ENCODE measurements around the gene CEBPA.

The CEBPA gene

DNA sequence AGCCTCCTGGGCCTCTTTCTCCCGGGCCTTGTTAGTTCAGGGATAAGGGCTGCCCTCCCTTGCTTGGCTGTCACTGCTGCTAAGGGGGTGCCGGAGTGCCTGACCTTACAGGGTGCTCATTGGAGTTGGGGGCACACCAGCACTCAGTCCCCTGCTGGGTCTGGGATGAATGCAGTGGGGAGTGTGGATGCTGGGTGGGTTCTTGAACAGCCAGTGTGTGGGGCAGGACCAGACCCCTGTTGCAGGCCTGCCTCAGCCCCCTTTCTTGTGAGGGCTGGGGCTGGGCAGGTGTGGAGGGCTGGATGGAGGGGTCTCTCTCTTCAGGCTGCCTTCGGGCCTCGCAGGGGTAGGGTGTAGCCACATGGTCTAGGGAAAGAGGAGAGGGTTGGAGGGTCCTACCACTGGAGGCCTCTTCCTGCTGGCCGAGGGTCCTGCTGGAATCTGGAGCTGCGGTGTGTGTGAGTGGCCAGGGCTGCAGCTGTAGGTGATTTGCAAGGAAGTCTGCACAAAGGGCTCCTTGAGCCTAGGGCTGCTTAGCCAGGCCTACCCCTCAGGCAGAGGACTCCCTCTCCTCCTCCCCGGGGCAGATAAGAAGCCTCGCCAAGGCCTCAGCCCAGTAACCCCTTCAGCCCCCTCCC, 3.2 kb downstream of the CEBPA start:
- H3K27ac ChIP-seq: no peak overlapping the region
- TF ChIP-seq, protein P1, sequence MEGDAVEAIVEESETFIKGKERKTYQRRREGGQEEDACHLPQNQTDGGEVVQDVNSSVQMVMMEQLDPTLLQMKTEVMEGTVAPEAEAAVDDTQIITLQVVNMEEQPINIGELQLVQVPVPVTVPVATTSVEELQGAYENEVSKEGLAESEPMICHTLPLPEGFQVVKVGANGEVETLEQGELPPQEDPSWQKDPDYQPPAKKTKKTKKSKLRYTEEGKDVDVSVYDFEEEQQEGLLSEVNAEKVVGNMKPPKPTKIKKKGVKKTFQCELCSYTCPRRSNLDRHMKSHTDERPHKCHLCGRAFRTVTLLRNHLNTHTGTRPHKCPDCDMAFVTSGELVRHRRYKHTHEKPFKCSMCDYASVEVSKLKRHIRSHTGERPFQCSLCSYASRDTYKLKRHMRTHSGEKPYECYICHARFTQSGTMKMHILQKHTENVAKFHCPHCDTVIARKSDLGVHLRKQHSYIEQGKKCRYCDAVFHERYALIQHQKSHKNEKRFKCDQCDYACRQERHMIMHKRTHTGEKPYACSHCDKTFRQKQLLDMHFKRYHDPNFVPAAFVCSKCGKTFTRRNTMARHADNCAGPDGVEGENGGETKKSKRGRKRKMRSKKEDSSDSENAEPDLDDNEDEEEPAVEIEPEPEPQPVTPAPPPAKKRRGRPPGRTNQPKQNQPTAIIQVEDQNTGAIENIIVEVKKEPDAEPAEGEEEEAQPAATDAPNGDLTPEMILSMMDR (conservative IDR thresholded peaks at IDR 0.05): no peak
- no peak for TF ChIP-seq ZFX (IDR thresholded peaks at IDR 0.05)

DNA sequence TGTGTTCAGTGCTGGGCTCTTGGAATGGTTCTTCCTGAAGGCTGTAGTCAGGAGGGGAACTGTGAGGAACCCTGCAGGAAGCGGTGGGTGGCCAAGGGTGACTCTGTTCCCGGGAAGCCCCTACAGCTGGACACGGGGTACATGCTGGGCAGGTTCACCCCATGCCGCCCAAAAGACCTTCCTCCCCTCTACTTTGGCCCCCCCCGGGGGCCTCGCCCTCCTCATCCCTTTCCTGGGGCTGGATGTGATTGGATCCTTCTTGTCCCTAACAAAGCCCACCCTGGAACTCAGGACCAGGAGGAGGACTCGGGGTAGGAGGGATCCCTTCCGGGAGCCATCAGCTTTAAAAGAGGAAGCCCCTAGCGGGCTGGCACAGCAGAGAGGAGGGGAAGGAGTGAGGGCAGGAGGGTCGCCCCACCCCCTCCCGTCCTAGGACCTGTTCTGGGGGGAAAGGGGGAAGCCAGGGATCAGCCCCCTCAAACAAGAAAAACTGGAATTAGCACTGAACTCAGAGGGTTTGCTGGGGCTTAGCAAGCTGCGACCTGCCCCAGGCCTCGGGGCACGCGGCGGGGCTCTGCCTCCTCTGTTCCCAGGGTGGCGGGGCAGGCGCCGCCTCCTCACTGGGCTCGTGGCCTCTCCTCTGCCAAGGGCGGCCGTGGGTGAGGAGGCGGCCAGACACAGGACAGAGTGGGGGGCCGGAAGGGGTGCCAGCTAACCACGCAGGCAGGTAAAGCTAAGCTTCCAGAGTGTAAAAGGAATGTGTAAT, 4.0 kb downstream of the CEBPA start:
- no peak for TF ChIP-seq ZFX (IDR thresholded peaks at IDR 0.05)
- TF ChIP-seq, protein P1 (conservative IDR thresholded peaks at IDR 0.05): no peak
- H3K27ac ChIP-seq: no peak overlapping the region

DNA sequence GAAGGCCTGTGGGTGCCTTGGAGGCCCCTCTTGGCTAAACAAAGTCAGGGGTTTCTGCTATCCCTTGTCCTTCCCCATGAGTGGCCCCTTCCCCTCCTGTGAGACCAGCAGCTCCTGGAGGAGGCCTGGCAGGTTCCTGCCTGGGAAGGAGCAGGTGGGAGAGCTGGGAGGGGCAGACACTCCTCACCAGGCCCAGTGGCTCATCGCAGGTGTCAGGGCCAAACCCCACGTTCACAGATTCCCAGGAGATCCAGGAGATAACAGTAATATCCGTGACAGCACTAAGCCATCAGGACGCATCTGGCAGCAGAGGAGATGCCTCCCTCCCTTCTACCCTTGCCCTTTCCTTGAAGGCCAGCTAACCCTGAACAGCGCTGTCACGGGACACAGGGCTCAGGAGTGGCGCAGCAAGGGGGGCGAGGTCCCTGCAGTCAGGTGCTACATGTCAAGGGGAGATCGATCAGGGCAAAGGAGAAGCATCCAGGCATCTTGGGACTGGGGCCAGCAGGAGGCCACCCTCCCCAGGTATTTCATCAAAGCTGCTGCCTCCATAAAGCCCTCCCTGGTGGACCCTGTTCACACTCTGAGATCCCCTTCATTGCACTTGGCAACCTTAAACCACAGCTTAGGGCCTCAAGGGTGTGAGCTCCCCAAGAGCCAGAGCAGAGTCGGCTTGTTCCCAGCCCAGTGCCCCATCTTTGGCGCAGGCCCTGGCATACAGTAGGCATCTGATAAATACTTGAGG, 4.8 kb downstream of the CEBPA start:
- no peak overlapping the region for H3K27ac ChIP-seq
- TF ChIP-seq, protein P1 (conservative IDR thresholded peaks at IDR 0.05): no peak
- no peak for TF ChIP-seq ZFX (IDR thresholded peaks at IDR 0.05)

DNA sequence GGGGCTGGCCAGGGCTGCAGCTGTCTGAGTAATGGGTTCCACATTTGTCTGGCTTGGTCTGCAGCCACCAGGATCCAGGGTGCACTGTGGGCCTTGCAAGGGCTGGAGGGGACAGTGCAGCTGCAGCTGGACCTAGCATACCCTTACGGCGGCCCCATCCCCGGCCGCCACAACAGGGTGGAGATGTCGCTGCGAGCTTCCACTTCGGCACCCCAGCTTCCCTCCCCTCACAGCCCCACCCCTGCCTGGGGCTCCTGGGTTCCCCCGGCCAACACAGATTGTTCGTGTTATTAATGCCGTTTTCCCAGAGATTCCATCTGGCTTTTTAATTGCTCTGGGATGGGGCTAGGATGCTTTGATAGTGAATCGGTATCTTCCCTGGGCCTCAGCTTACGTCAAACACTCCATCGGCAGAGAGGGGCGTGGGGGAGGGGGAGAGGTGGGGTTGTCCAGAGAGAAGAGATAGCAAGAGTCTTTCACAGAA, 5.8 kb downstream of the CEBPA start:
- no peak overlapping the region for H3K27ac ChIP-seq
- TF ChIP-seq, protein P1 (conservative IDR thresholded peaks at IDR 0.05): no peak
- no peak for TF ChIP-seq ZFX (IDR thresholded peaks at IDR 0.05)

DNA sequence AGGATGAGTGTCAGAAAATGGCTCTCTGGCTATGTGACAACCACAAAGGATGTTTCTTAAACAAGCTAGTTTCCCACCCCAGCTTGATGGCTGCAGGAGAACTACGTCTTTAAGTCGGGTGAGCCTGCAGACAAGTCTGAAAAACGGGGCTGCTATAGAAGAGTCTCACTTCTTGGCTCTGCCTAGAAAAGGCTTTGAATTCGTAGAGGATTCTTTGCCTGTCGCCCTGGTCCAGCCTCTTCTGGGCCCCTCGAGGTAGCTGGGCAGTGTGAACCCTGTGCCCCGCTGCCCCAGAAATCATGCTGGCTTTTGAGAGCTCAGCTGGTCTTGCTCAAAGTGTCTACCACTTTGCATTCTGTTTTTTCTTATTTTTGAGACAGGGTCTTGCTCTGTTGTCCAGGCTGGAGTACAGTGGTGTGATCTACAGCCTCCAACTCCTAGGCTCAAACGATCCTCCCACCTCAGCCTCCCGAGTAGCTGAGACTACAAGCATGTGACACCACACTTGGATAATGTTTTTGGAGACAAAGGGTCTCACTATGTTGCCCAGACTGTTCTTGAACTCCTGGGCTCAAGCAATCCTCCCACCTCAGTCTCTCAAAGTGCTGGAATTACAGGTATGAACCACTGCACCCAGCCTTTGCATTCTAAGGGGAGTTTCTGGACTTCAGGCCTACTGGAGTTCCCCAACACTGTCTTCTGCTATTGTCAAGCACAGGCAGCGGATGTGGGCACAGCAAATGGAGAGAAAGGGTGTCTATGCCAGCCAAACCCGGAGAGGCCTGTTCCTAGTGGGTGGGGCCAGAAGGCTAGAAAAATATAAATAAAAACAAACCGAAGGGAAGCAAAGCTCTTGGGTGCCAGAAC, 6.5 kb downstream of the CEBPA start:
- H3K27ac ChIP-seq: no peak overlapping the region
- TF ChIP-seq, protein P1 (conservative IDR thresholded peaks at IDR 0.05): no peak
- no peak for TF ChIP-seq ZFX (IDR thresholded peaks at IDR 0.05)

DNA sequence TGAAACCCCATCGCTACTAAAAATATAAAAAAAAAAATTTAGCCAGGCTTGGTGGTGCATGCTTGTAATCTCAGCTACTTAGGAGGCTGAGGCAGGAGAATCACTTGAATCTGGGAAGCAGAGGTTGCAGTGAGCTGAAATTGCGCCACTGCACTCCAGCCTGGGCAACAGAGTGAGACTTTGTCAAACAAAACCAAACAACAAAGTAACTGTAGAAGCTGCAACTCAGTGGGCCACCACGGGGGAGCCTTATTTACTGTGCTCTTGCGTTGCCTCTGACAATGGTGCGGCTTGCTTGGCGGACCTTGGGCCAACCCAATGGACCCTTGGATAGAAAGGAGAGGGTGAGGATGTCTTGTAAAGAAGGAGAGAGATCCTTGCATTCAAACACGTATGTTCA, 7.3 kb downstream of the CEBPA start:
- peak overlapping the region; percentile 94 for H3K27ac ChIP-seq

DNA sequence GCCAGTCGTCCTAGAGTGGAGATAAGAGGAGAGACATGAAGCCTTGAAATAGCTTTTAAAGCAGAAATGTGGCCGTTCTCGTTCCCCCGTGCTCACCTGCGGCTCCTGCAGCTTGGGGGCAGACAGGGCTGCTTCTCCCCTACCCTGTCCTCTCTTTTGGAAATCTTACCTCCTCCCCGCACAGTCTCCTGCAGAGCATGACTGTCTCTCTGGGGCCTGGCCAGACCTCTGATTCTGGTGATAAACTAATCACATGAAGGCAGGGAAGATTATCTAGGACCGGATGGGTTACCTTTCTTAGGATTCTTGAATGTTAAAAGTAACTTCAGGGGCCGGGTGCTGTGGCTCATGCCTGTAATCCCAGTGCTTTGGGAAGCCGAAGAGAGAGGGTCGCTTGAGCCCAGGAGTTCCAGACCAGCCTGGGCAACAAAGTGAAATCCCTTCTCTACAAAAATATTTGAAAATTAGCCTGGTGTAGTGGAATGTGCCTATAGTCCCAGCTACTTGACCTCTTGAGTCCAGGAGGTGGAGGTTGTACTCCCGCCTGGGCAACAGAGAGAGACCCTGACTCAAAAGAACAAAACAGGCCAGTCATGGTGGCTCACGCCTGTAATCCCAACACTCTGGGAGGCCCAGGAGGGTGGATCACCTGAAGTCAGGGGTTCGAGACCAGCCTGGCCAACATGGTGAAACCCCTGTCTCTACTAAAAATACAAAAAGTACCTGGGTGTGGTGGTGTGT, 8.1 kb downstream of the CEBPA start:
- TF ChIP-seq, protein P1 (conservative IDR thresholded peaks at IDR 0.05): no peak
- no peak for TF ChIP-seq ZFX (IDR thresholded peaks at IDR 0.05)
- peak overlapping the region; percentile 94 for H3K27ac ChIP-seq

Measured in C4-2B (cell line).